Activated CD8-positive, alpha-beta T cell treated with anti-CD3 and anti-CD28 coated beads for 36 hours (primary cell): ENCODE measurements around the gene SLC10A6. TPM values are rescaled to one million over a fixed set of nuclear protein-coding genes. Genes with fewer than 3 reads are reported as not detected.
"Not testable (repeated sequence)": the region's sequence is repeated elsewhere in the genome, so short reads cannot be mapped to it uniquely, and the experiment has no call there.

ENCODE experiments used
- ATAC-seq: fragments of 200-7000 bp; cut with Tn5 transposase; one replicate; pipeline ENCODE4 v1.10.0; 2021; ENCODE audit warnings: mild to moderate bottlenecking, moderate library complexity
- CTCF ChIA-PET: fragments of 350-600 bp; sonication (Branson Sonifier 250); formaldehyde crosslinking; loops from one replicate; lab custom pipeline; 2021; ENCODE audit warnings: antibody characterized with exemption; lab: Charles Lee
- POLR2A ChIA-PET: fragments of 350-600 bp; sonication (Branson Sonifier 250); formaldehyde crosslinking; loops from one replicate; lab custom pipeline; 2021; ENCODE audit warnings: antibody characterized with exemption; lab: Charles Lee
- DNase-seq: peaks from one replicate; pipeline ENCODE4 v3.0.0-alpha.2; 2020
- H3K27ac Mint-ChIP-seq: one replicate; pipeline ENCODE4 v1.8.0; 2021; ENCODE audit warnings: mild to moderate bottlenecking, mixed read lengths
- H3K27me3 Mint-ChIP-seq: one replicate; pipeline ENCODE4 v1.8.0; 2021; ENCODE audit warnings: mixed read lengths
- H3K36me3 Mint-ChIP-seq: one replicate; pipeline ENCODE4 v1.8.0; 2021; ENCODE audit warnings: low read depth, mixed read lengths
- H3K4me1 Mint-ChIP-seq: one replicate; pipeline ENCODE4 v1.8.0; 2021; ENCODE audit warnings: low read depth, mixed read lengths
- H3K4me3 Mint-ChIP-seq: one replicate; pipeline ENCODE4 v1.8.0; 2021; ENCODE audit warnings: mild to moderate bottlenecking, moderate library complexity, mixed read lengths
- H3K9me3 Mint-ChIP-seq: one replicate; pipeline ENCODE4 v1.8.0; 2021; ENCODE audit warnings: mixed read lengths
- intact Hi-C: fragments of 100-400 bp; cut with micrococcal nuclease; formaldehyde crosslinking; loops from one replicate; pipeline ENCODE4 v1.10.0; 2022
- total RNA-seq, 2 experiments: library from RNA; stranded (reverse); gene quantifications; one replicate each; pipeline ENCODE4 v1.2.3, GENCODE V29; 2021
- TF ChIP-seq, protein P1 (sequence below): fragments of 200-600 bp; IDR thresholded peaks from one replicate; pipeline ENCODE4 v1.8.0; 2022; ENCODE audit warnings: antibody characterized with exemption, mild to moderate bottlenecking

SLC10A6 gene
- total RNA-seq, 2 experiments from 2014 or later: not detected

- peak overlapping the region; percentile 73 for H3K4me3 Mint-ChIP-seq
- TF ChIP-seq, protein P1, sequence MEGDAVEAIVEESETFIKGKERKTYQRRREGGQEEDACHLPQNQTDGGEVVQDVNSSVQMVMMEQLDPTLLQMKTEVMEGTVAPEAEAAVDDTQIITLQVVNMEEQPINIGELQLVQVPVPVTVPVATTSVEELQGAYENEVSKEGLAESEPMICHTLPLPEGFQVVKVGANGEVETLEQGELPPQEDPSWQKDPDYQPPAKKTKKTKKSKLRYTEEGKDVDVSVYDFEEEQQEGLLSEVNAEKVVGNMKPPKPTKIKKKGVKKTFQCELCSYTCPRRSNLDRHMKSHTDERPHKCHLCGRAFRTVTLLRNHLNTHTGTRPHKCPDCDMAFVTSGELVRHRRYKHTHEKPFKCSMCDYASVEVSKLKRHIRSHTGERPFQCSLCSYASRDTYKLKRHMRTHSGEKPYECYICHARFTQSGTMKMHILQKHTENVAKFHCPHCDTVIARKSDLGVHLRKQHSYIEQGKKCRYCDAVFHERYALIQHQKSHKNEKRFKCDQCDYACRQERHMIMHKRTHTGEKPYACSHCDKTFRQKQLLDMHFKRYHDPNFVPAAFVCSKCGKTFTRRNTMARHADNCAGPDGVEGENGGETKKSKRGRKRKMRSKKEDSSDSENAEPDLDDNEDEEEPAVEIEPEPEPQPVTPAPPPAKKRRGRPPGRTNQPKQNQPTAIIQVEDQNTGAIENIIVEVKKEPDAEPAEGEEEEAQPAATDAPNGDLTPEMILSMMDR: no peak
- ATAC-seq (no peak), DNase-seq (no peak)
- no peak overlapping the region for H3K27ac Mint-ChIP-seq
- H3K36me3 Mint-ChIP-seq: no peaks in the 10 kb centered on the region
- peaks cover 8% of the 10 kb centered on the region for H3K4me1 Mint-ChIP-seq
- CTCF ChIA-PET: interaction anchor here (1.1 kb wide), 1 partner anchor 32 kb away, joined by 3 read pairs; no protein-coding TSS in a partner anchor
- H3K9me3 Mint-ChIP-seq: no peaks in the 10 kb centered on the region
- POLR2A ChIA-PET: no interaction called here
- intact Hi-C loops: loop anchor here (10.0 kb wide), 1 partner anchor 246 kb away; no protein-coding TSS in a partner anchor
- H3K27me3 Mint-ChIP-seq: peaks cover 22% of the 10 kb centered on the region
These were observed 41.6 kb upstream of the SLC10A6 start for GRCh38 chr4:86890790-86891189.

- intact Hi-C loops: no loop called here
- no peaks in the 10 kb centered on the region for H3K36me3 Mint-ChIP-seq
- CTCF ChIA-PET: no interaction called here
These were observed 30.5 kb upstream of the SLC10A6 start for GRCh38 chr4:86879641-86880040.

GRCh38 chr4:86878640-86879039, 29.5 kb upstream of the SLC10A6 start:
- TF ChIP-seq, protein P1: no peak
- H3K36me3 Mint-ChIP-seq: no peaks in the 10 kb centered on the region
- DNase-seq (no peak), ATAC-seq (no peak)
- H3K27me3 Mint-ChIP-seq: no peaks in the 10 kb centered on the region
- no peak overlapping the region for H3K27ac Mint-ChIP-seq
- intact Hi-C loops: no loop called here
- ChIA-PET POLR2A (no interaction called here), CTCF (interaction anchor here (0.8 to 1.1 kb wide), 2 partner anchors 9 to 20 kb away, joined by 3 read pairs; no protein-coding TSS in a partner anchor)
- H3K4me1 Mint-ChIP-seq: no peaks in the 10 kb centered on the region
- peaks cover 10% of the 10 kb centered on the region for H3K9me3 Mint-ChIP-seq
- no peak overlapping the region for H3K4me3 Mint-ChIP-seq

More at GRCh38 chr4:86879641-86880040, 30.5 kb upstream of the SLC10A6 start:
- Mint-ChIP-seq H3K27me3 (no peaks in the 10 kb centered on the region), H3K9me3 (peaks cover 10% of the 10 kb centered on the region), H3K4me3 (no peak overlapping the region), H3K4me1 (no peaks in the 10 kb centered on the region), H3K27ac (no peak overlapping the region)
- DNase-seq: no peak
- POLR2A ChIA-PET: no interaction called here
- no peak for ATAC-seq
- TF ChIP-seq, protein P1: no peak

- intact Hi-C loops: no loop called here
- Mint-ChIP-seq H3K4me1 (no peaks in the 10 kb centered on the region), H3K9me3 (peaks cover 10% of the 10 kb centered on the region), H3K4me3 (no peak overlapping the region), H3K27me3 (no peaks in the 10 kb centered on the region), H3K36me3 (no peaks in the 10 kb centered on the region), H3K27ac (no peak overlapping the region)
- no peak for DNase-seq
- POLR2A ChIA-PET: no interaction called here
- no peak for ATAC-seq
- CTCF ChIA-PET: no interaction called here
- TF ChIP-seq, protein P1: no peak
These were observed 27.9 kb upstream of the SLC10A6 start for GRCh38 chr4:86876894-86877685.

DNA sequence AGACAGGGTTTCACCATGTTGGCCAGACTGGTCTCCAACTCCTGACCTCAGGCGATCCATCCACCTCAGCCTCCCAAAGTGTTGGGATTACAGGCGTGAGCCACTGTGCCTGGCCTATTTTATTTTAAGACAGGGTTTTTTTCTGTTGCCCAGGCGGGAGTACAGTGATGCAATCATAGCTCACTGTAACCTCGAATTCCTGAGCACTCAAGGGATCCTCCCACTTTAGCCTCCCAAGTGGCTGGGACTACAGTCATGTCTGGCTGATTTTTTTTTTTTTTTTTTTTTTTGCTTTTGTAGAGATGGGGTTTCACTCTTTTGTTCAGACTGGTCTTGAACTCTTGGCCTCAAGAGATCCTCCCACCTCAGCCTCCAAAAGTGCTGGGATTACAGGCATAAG, 26.3 kb upstream of the SLC10A6 start:
- intact Hi-C loops, ATAC-seq, DNase-seq, H3K4me3 Mint-ChIP-seq, CTCF ChIA-PET, H3K36me3 Mint-ChIP-seq, H3K27me3 Mint-ChIP-seq, H3K27ac Mint-ChIP-seq, H3K4me1 Mint-ChIP-seq, POLR2A ChIA-PET: not testable (repeated sequence)
- peaks cover 10% of the 10 kb centered on the region for H3K9me3 Mint-ChIP-seq
